PC-3 (cell line): ENCODE measurements around the gene CACNA2D2. TPM values are rescaled to one million over a fixed set of nuclear protein-coding genes. Genes with fewer than 3 reads are reported as not detected.

ENCODE experiments used
- ATAC-seq: fragments of 200-7000 bp; cut with Tn5 transposase; 2 replicates; pipeline ENCODE4 v1.9.1; 2020; ENCODE audit warnings: mild to moderate bottlenecking, moderate library complexity
- BruUV-seq: library from RNA; stranded (reverse); fragments of 400-500 nt; replicated peaks from 2 replicates; lab custom pipeline; 2021; lab: Mats Ljungman, UMichigan
- CTCF ChIA-PET: fragments of 300-600 bp; sonication (Branson Sonifier 250); formaldehyde crosslinking; loops from one replicate; lab custom pipeline; 2022; ENCODE audit warnings: antibody characterized with exemption; lab: Charles Lee
- POLR2A ChIA-PET: fragments of 300-600 bp; sonication (Branson Sonifier 250); formaldehyde crosslinking; loops from one replicate; lab custom pipeline; 2022; ENCODE audit warnings: antibody characterized with exemption; ENCODE audit not compliant: unreplicated experiment; lab: Charles Lee
- DNase-seq: peaks from one replicate; pipeline ENCODE4 v3.0.0-alpha.2; 2015
- H2AFZ ChIP-seq: fragments of 300-600 bp; sonication (generic); 2 replicates; pipeline ENCODE4 v1.6.0; 2016; ENCODE audit warnings: antibody characterized with exemption, low read length
- H3F3A ChIP-seq: fragments of 300-600 bp; sonication (generic); one replicate; pipeline ENCODE4 v1.6.0; 2017; ENCODE audit warnings: antibody characterized with exemption, low read length, control low read depth, mild to moderate bottlenecking; ENCODE audit not compliant: unreplicated experiment
- H3K27ac ChIP-seq: fragments of 300-600 bp; sonication (generic); 2 replicates; pipeline ENCODE4 v1.5.1; 2016; ENCODE audit warnings: mild to moderate bottlenecking, low read length
- H3K27me3 ChIP-seq: fragments of 300-600 bp; sonication (generic); 2 replicates; pipeline ENCODE4 v1.6.1; 2016; ENCODE audit warnings: low read length, mixed read lengths
- H3K36me3 ChIP-seq: fragments of 300-600 bp; sonication (generic); 2 replicates; pipeline ENCODE4 v1.6.1; 2016; ENCODE audit warnings: low read depth, mixed run types, low read length, mixed read lengths
- H3K4me1 ChIP-seq: fragments of 300-600 bp; sonication (generic); 2 replicates; pipeline ENCODE4 v1.5.1; 2016; ENCODE audit warnings: low read length; ENCODE audit not compliant: insufficient read depth
- H3K4me2 ChIP-seq: fragments of 300-600 bp; sonication (generic); 2 replicates; pipeline ENCODE4 v1.6.0; 2016; ENCODE audit warnings: low read length
- H3K4me3 ChIP-seq: fragments of 300-600 bp; sonication (generic); 2 replicates; pipeline ENCODE4 v1.5.1; 2016; ENCODE audit warnings: mild to moderate bottlenecking, low read length, mixed read lengths
- H3K79me2 ChIP-seq: fragments of 300-600 bp; sonication (generic); 2 replicates; pipeline ENCODE4 v1.6.1; 2017; ENCODE audit warnings: low read length, mixed read lengths
- H3K9ac ChIP-seq: fragments of 300-600 bp; sonication (generic); 2 replicates; pipeline ENCODE4 v1.6.0; 2016; ENCODE audit warnings: mild to moderate bottlenecking, low read length
- H3K9me2 ChIP-seq: fragments of 300-600 bp; sonication (generic); replicated peaks from 2 replicates; pipeline ENCODE4 v1.6.1; 2016; ENCODE audit warnings: mixed run types, low read length, mixed read lengths
- H3K9me3 ChIP-seq: fragments of 300-600 bp; sonication (generic); 2 replicates; pipeline ENCODE4 v1.6.1; 2016; ENCODE audit warnings: low read length, mixed read lengths
- H4K20me1 ChIP-seq: fragments of 300-600 bp; sonication (generic); 2 replicates; pipeline ENCODE4 v1.6.1; 2016; ENCODE audit warnings: low read length, mixed read lengths
- CTCF ChIP-seq: fragments of 300-600 bp; sonication (generic); conservative IDR thresholded peaks from 2 replicates; pipeline ENCODE4 v1.5.1; 2017; ENCODE audit warnings: antibody characterized with exemption, low read depth, mild to moderate bottlenecking, low read length
- EZH2 ChIP-seq: fragments of 300-600 bp; sonication (generic); IDR thresholded peaks from one replicate; pipeline ENCODE4 v1.6.1; 2017; ENCODE audit warnings: antibody characterized with exemption, mild to moderate bottlenecking, low read length; ENCODE audit not compliant: unreplicated experiment
- EZH2phosphoT487 ChIP-seq: fragments of 300-600 bp; sonication (generic); IDR thresholded peaks from 2 replicates; pipeline ENCODE4 v1.6.1; 2018; ENCODE audit warnings: mild to moderate bottlenecking, antibody characterized with exemption, low read length, borderline replicate concordance
- intact Hi-C: fragments of 100-400 bp; cut with micrococcal nuclease; formaldehyde crosslinking; loops from 2 replicates; pipeline ENCODE4 v1.9.0; 2023
- total RNA-seq: library from RNA; depleted of rRNA; stranded (reverse); fragments of >200 nt; gene quantifications from 2 replicates; pipeline ENCODE4 v1.2.3, GENCODE V29; 2014

Gene CACNA2D2
- total RNA-seq, 1 experiment from 2014 or later: 0.44 TPM

GRCh38 chr3:50510325-50510724, 6.9 kb upstream of the CACNA2D2 start:
- H3K79me2 ChIP-seq: no peaks in the 10 kb centered on the region
- CTCF ChIA-PET: no interaction called here
- H3K9me2 ChIP-seq: no peaks in the 10 kb centered on the region
- no peak overlapping the region for H2AFZ ChIP-seq
- no peak overlapping the region for H3K4me3 ChIP-seq
- no peak overlapping the region for H3K9ac ChIP-seq
- no peaks in the 10 kb centered on the region for H3F3A ChIP-seq
- H3K27ac ChIP-seq: no peak overlapping the region
- peaks cover 42% of the 10 kb centered on the region for H3K27me3 ChIP-seq
- BruUV-seq: no TSS peak
- DNase-seq: no peak
- H4K20me1 ChIP-seq: no peaks in the 10 kb centered on the region
- no peak overlapping the region for H3K4me2 ChIP-seq
- no peaks in the 10 kb centered on the region for H3K4me1 ChIP-seq
- H3K9me3 ChIP-seq: no peaks in the 10 kb centered on the region
- no peak for ATAC-seq
- POLR2A ChIA-PET: no interaction called here
- intact Hi-C loops: no loop called here
- no peaks in the 10 kb centered on the region for H3K36me3 ChIP-seq
- TF ChIP-seq CTCF: no peak
- TF ChIP-seq EZH2: no peak
- TF ChIP-seq EZH2phosphoT487: no peak

- ChIA-PET CTCF (no interaction called here), POLR2A (no interaction called here)
- no peaks in the 10 kb centered on the region for H3K9me2 ChIP-seq
- no peaks in the 10 kb centered on the region for H3K4me1 ChIP-seq
- DNase-seq: no peak
- no peak for ATAC-seq
- no peak overlapping the region for H3K27ac ChIP-seq
- no peaks in the 10 kb centered on the region for H4K20me1 ChIP-seq
- no peak overlapping the region for H2AFZ ChIP-seq
- H3K4me3 ChIP-seq: no peak overlapping the region
- no peak overlapping the region for H3K9ac ChIP-seq
- no peaks in the 10 kb centered on the region for H3K9me3 ChIP-seq
- no peaks in the 10 kb centered on the region for H3K36me3 ChIP-seq
- peaks cover 42% of the 10 kb centered on the region for H3K27me3 ChIP-seq
- TF ChIP-seq CTCF (no peak), EZH2phosphoT487 (no peak), EZH2 (no peak)
- no peaks in the 10 kb centered on the region for H3F3A ChIP-seq
- BruUV-seq: no TSS peak
- intact Hi-C loops: no loop called here
- H3K79me2 ChIP-seq: no peaks in the 10 kb centered on the region
- no peak overlapping the region for H3K4me2 ChIP-seq
Observed at GRCh38 chr3:50509715-50510114, 6.3 kb upstream of the CACNA2D2 start.

GRCh38 chr3:50508821-50509220, 5.4 kb upstream of the CACNA2D2 start:
- no peaks in the 10 kb centered on the region for H3K4me1 ChIP-seq
- H3K27ac ChIP-seq: no peak overlapping the region
- CTCF ChIA-PET: no interaction called here
- H3K4me3 ChIP-seq: no peak overlapping the region
- DNase-seq (no peak), ATAC-seq (no peak)
- H2AFZ ChIP-seq: no peak overlapping the region
- no peak overlapping the region for H3K9ac ChIP-seq
- peaks cover 40% of the 10 kb centered on the region for H3K27me3 ChIP-seq
- H3K9me2 ChIP-seq: no peaks in the 10 kb centered on the region
- no TSS peak for BruUV-seq
- H3K36me3 ChIP-seq: no peaks in the 10 kb centered on the region
- H3F3A ChIP-seq: no peaks in the 10 kb centered on the region
- H3K9me3 ChIP-seq: no peaks in the 10 kb centered on the region
- no peak overlapping the region for H3K4me2 ChIP-seq
- H4K20me1 ChIP-seq: no peaks in the 10 kb centered on the region
- POLR2A ChIA-PET: no interaction called here
- no peaks in the 10 kb centered on the region for H3K79me2 ChIP-seq
- intact Hi-C loops: no loop called here
- TF ChIP-seq EZH2phosphoT487: no peak
- no peak for TF ChIP-seq CTCF
- no peak for TF ChIP-seq EZH2
